KG1 (cell line): ENCODE results near the gene SERTAD4.

ENCODE experiments used
- DNase-seq: peaks from one replicate; lab custom pipeline; 2025; lab: John Stamatoyannopoulos, UW

Gene SERTAD4

DNA sequence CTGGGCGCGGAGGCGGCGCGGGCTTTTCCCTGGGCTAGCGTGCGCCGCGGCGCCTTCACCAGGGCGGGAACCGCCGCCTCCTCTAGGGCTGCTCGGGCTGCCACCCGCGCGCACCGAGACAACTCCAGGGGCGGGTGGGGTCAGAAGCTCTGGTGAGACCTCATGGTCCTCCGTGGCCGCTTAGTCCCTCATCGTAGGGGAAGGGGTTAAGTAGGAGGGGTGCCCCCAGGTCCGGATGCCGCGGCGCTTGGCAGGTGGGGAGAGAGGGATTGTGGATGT lies 559 bp downstream of the SERTAD4 start:
- DNase-seq = no peak

DNA sequence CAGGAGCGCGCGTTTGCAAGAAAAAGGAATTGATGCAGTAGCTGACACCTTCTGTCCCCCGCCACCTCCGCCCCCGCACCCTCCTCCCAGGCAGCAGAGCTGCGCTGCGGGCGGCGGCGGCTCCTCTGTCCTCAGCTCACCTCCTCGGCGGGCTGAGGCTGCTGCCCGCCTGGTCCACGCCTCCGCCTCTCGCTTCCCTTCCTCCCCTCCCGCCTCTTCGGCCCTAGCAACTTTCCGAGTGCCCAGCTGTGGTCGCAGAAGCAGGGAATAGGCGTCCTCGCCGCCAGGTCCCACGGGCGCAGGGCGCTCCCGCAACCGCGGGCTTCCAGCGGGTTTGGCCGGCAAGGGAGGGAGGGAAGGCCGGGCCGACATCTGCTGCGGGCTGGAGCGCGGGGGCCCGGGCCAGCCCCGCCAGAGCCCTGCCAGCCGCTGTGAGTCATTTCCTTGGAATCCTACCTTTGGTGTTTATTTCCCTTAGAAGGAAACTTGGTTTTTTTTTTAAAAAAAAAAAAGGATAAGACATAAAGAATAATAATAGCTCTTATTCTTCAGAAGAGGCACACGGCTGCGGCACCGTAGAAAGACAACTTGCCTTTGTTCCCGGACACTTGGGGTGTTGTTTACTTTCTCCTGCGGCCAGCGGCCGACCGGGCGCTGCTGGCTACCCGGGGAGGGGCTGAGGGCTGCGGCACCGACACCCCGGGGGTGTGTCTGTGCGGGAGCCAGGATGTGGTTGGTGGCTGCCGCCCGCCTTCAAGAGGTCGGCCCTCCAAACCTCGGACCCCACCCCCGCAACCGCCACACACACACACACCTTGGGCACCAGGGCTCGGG lies 1.1 kb downstream of the SERTAD4 start:
- no peak for DNase-seq

- DNase-seq = no peak
These were observed 1.7 kb downstream of the SERTAD4 start for GRCh38 chr1:210234329-210234757.

DNA sequence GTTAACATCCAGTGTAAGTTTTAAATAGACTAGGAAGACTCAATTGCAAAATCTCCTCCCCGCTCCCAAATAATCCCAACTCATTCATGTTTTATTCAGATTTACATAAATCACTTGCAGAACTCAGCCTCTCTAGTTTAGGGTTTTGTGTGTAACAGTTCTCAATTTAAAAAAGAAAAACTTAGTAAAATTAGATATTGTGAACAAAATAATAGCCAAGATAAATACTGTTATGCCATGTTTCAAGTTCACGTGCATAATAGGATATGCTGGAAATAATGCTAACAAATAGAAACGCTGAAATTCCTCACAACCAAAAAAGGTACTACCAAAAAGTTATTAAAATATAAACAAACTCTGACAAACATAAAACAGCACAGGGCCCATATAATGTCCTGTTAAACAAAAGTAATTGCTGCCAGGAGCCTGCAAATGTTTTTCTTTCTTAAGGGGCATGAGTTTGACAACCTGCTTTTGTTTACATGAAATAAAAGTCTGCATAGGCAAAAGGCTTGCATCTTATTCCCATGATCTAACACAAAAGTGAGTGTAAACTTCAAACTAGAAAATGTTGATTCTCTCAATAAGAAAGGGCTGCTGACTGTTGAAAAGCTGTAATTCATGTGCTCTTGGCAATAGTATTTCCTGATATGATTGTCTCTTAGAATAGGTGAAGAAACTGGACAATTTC lies 2.9 kb downstream of the SERTAD4 start:
- DNase-seq = no peak

- no peak for DNase-seq
These were observed 3.8 kb downstream of the SERTAD4 start for GRCh38 chr1:210236386-210236839.

- DNase-seq = no peak
These were observed 4.3 kb downstream of the SERTAD4 start for GRCh38 chr1:210236840-210237409.

- DNase-seq = no peak
These were observed 4.9 kb downstream of the SERTAD4 start for GRCh38 chr1:210237479-210237878.

DNA sequence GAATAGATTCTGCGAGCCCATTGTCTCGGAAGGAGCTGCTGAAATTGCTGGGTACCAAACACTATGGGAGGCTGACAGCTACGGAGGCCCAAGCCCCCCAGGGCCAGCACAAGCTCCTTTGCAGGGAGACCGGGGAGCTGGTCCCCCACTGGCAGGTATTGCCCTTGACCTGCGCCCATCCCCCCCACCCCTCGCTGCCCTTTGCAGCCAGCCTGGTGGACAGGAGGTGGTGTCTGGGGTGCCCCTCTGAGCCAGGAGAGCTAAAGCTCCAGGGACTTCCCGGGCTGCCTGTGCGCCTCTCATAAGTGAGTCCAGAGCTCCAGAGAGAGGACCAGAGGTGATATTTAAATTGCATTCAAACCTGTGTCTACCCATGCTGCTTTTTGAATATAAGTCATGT lies 5.4 kb downstream of the SERTAD4 start:
- DNase-seq = no peak

DNA sequence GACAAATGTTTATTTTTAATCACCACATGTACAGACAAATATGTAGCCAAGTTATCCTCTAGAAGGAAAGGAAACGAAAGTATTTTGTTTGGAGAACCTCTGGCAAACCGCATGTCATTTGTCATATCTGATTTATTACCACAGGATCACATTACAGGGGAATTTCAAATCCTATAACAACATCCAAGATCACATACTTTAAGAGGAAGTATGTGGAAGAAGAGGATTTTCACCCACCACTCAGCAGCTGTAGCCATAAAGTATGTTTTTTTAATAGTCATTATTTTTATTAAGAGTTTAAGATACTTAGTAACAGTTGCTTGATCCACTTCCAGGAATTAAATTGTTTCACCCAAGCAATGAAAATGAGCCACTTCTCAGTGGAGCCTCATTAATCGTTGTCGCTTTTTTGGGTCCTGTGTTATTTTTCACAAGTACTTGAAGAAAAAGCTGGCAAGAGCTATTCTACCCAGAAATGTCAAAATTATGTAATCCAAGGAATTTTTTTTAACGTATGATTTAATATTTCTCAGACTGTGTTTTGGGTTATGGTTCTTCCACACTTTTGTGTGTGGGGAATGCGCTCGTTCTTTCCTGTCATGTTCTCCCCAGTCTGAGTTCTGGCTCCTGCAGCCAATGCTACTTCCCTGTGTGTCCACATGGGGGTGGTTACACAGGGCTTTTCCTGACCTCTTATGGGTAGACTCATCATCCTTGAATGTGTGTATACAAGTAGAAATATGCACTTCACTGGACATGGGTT lies 6.9 kb downstream of the SERTAD4 start:
- DNase-seq = no peak

- DNase-seq = no peak
These were observed 8.5 kb downstream of the SERTAD4 start for GRCh38 chr1:210241121-210241520.

- no peak for DNase-seq
These were observed 12.3 kb downstream of the SERTAD4 start for GRCh38 chr1:210244746-210245367.

DNA sequence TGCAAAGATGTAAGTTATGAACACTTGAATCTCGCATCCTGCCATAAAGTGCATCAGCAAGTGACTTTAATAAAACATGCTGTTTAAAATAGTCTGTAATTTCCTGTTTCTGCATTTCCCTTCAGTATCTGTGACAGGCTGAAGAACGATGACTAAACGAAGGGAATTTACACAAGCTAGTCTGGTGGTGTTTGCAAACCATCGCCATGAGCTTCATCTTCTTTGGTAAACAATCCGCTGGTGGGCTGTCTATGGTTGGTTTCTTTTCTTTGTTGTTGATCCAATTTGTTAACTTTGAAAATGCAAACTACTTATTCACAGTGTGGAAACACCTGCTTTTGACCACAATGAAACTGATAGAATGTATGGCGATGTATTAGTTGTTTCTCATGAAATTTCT lies 13.9 kb downstream of the SERTAD4 start:
- no peak for DNase-seq

DNA sequence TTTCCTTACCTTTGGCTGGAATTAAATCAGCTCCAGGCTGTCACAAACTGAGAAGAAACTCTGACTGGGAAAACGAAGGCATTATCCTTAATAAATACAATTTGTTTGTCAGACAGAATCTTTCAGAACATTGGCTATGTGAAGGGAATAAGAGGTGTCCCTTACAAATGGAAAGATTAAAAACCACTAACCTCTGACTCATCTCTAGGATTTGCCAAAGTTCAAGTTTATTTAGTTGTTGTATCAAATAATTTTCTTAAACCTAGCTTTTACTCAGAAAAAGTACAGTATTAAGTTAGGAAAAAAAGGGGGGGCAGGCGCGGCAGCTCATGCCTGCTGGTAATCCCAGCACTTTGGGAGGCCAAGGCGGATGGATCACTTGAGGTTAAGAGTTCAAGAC lies 15.7 kb downstream of the SERTAD4 start:
- no peak for DNase-seq

DNA sequence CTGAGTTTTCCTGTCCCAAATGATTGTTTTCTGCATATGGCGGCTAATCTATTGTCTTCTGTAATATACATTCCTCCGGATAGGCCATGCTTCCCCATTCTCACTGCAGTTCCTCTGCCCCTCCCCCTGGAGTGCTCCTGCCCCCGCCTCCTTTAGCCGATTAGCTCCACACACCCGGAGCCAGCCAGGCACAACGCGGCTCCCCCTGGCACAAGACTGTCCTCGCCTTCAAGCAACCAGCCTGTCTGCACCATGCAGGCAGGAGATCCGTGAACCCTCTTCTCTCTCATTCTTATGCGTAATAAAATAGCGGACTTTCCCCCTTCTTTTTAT lies 18.0 kb downstream of the SERTAD4 start:
- DNase-seq = no peak

DNA sequence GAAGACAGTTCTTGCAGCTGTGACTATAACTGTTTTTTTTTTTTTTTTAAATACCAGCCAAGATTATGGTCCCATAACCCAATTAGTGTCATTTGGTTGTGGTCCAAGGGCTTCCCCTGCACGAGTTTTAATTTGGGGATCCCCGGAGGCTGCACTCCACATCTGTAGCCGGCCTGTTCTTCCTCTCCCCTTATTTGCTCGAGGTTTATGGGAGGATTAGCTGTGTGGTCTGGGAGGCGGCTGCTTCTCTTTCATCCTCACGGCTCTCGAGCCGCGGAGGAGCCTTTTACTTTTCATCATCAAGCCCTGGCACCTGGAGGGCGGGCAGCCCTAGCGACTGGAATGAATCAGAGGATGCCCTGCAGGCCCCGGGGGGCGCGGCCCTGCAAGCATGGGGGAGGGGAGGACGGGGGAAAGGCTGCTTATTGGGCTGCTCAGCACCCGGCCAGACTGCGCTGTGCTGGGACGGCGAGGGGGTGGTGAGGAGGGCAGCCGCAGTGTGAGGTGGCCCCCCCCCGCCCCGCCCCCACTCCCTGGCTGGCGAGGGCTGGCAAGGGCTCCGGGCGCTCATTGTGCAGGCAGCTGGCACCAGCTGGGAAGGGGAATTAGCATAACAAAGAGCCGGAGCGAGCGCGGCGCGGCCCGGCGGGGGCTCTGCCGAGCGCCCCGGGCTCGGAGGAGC lies 18.5 kb downstream of the SERTAD4 start:
- no peak for DNase-seq

DNA sequence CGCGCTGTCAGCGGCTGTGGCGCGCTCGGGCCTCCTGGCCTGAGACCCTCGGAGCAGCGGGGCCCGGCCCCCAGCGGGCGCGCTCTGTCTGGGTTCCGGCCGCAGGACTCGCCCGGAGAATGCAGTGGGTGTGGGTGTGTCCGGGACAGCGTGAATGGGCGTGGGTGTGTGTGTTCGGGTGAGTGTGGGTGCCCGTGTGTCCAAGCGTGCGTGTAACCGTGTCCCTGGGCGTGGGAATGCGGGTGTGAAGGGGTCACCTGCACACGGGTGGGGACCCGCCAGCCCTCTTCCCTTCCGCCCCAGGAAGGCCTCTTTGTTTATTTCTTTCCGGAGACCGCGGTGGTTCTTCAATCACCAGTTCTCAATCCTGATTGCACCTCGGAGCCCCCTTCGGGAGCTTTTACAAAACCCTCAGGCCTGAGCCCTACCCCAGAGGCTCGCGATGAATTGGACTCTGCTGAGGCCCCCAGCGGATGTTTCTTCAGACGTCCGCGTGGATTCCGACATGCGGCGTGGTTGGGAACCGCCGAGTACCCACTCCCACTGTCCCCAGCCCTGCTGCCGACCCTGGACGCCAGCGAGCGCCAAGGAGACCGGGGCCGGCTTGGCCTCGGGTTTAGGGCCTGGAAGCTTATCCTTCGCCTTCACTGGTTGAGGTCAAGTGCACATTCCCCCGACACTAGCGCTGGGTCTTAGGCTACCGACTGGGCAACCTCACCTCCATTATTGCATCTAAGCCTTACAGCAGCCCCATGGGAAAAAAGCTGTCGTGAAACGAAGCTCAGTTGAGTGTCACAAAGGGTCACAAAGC lies 19.3 kb downstream of the SERTAD4 start:
- DNase-seq = no peak

DNA sequence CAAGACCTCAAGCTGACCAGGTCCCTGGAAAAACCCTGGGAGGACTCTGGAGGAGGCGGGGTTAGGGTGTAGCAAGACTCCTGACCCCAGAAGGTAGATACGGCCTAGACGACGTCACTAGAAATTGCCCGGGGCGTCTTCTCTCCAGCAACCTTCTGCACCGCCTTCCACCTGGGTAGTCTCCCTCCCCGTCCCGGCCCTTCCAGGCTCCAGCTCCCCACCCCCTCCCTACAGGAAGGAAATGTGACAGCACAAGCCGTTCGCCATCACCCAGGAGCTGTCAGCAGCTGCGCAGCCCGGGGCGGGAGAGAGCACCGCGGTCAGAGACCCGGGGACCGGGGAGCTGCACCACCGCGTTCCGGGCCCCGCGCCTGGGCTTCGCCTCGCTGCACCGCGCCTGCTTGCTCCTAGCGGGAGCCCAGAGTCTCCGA lies 20.0 kb downstream of the SERTAD4 start:
- DNase-seq = no peak

DNA sequence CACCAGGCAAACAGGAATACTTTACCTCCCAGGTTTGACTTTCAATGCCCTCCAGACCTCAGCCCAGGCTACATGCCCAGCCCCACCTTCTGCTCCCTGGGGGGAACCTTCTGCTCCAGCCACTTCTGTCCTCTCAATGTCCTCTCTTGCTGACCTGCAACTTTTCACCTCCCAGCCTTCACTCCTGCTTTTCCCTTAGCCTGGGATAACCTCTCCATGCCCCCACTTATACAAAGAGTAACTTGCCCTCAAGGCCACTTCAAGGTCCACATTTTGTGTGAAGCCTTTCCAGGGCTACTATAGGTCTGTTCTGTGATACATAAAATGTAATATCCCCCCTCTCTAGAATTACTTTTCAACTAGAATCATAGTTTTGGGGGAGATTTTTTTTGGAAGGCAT lies 21.7 kb downstream of the SERTAD4 start:
- no peak for DNase-seq

DNA sequence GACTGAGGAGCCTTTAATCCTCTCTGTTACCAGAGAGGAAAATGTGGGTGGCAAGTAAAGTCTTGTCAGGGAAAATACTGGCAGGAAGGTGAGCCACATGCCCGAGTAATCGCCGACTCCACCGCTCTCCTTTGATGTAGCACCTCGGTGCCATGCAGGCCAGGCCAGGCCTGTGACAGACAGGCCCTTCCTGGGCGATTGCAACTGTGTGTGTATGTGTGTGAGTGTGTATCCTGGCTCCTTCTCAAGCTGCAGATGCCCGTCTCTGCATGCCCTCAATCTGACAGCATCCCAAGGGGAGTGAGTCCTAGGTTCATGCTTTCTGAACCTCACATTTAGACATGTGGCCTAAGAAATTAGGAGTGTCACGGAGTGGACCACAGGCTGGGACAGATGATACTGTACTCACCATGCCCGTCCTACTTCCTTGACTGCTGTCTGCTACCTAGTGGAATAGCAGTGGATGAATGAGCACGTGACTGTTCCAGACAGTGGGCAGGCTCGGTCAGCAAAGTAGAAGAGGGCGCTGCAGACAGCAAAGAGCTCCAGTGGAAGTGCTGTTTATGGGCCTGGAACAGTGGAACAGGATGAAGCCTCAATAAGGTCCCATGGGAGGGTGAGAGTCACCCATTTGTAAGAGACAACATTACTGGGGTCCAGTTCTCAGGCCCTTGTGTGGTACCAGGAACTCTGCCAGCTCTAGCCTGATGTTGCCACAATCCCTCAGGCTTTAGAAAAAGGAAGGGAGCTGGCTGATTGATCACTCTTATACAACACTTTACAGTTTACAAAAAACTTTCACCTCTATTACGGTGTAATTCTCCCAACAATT lies 25.3 kb downstream of the SERTAD4 start:
- DNase-seq = no peak

DNA sequence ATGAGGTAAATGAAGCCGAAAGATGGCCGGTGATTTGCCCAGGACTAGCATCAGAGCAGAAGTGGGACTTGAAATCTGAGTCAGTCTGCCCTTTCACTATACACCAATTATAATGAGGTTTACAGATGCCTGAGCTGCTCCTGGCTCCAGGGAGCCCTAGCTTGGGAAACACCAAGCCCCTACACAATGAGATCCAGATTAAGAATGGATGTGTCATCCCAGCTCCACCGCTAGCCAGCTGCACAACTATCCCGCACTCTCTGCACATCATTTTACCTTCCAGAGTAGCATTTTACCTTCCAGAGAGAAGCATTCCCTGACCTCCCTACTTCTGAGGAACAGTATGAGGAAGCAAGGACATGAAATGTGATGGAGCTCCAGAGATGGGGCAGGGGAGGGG lies 27.0 kb downstream of the SERTAD4 start:
- DNase-seq = no peak
